ENCODE data around the gene PDE4C. TPM values are rescaled to one million over a fixed set of nuclear protein-coding genes. Genes with fewer than 3 reads are reported as not detected.

Gene PDE4C
- total and polyA plus RNA-seq, 9 of the 15 experiments (the other 6 are each of a cell fraction or from before 2014, with no cell fraction given): 0.04 to 0.91 (median 0.20) TPM; not detected in 1

GRCh38 chr19:18192673-18193387 is 33.4 kb downstream of the PDE4C start, which contains the start of gene MPV17L2 (continued):
- TF ChIP-seq PBX2 (CRISPR knock-in tag; IDR thresholded peaks at IDR 0.05; ENCODE audit: low read depth) (no peak), PBX2 (tag; conservative IDR thresholded peaks at IDR 0.05; ENCODE audit: low read depth) (no peak), ZNF780A (CRISPR knock-in tag; IDR thresholded peaks at IDR 0.05) (no peak), CHCHD3 (CRISPR knock-in tag; IDR thresholded peaks at IDR 0.05) (no peak), PRMT5 (CRISPR knock-in tag; IDR thresholded peaks at IDR 0.05) (no peak), E2F5 (CRISPR knock-in tag; IDR thresholded peaks at IDR 0.05) (no peak), ZNF699 (CRISPR knock-in tag; IDR thresholded peaks at IDR 0.05; ENCODE audit: insufficient replicate concordance) (no peak), HBP1 (CRISPR knock-in tag; IDR thresholded peaks at IDR 0.05) (no peak), MXI1 (IDR thresholded peaks at IDR 0.05; ENCODE audit: low read depth, low read length) (no peak), NCOR1 (IDR thresholded peaks at IDR 0.05) (no peak)
- TF ChIP-seq, protein P1, sequence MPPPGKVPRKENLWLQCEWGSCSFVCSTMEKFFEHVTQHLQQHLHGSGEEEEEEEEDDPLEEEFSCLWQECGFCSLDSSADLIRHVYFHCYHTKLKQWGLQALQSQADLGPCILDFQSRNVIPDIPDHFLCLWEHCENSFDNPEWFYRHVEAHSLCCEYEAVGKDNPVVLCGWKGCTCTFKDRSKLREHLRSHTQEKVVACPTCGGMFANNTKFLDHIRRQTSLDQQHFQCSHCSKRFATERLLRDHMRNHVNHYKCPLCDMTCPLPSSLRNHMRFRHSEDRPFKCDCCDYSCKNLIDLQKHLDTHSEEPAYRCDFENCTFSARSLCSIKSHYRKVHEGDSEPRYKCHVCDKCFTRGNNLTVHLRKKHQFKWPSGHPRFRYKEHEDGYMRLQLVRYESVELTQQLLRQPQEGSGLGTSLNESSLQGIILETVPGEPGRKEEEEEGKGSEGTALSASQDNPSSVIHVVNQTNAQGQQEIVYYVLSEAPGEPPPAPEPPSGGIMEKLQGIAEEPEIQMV (tag; conservative IDR thresholded peaks at IDR 0.05; ENCODE audit: low read depth): no peak
- TF ChIP-seq, protein P2, sequence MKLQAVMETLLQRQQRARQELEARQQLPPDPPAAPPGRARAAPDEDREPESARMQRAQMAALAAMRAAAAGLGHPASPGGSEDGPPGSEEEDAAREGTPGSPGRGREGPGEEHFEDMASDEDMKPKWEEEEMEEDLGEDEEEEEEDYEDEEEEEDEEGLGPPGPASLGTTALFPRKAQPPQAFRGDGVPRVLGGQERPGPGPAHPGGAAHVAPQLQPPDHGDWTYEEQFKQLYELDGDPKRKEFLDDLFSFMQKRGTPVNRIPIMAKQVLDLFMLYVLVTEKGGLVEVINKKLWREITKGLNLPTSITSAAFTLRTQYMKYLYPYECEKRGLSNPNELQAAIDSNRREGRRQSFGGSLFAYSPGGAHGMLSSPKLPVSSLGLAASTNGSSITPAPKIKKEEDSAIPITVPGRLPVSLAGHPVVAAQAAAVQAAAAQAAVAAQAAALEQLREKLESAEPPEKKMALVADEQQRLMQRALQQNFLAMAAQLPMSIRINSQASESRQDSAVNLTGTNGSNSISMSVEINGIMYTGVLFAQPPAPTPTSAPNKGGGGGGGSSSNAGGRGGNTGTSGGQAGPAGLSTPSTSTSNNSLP (IDR thresholded peaks at IDR 0.05; ENCODE audit: borderline replicate concordance, low read depth, low read length): peak; percentile 42; the same call in 1 of the 2 replicates
- TF ChIP-seq, protein P3, sequence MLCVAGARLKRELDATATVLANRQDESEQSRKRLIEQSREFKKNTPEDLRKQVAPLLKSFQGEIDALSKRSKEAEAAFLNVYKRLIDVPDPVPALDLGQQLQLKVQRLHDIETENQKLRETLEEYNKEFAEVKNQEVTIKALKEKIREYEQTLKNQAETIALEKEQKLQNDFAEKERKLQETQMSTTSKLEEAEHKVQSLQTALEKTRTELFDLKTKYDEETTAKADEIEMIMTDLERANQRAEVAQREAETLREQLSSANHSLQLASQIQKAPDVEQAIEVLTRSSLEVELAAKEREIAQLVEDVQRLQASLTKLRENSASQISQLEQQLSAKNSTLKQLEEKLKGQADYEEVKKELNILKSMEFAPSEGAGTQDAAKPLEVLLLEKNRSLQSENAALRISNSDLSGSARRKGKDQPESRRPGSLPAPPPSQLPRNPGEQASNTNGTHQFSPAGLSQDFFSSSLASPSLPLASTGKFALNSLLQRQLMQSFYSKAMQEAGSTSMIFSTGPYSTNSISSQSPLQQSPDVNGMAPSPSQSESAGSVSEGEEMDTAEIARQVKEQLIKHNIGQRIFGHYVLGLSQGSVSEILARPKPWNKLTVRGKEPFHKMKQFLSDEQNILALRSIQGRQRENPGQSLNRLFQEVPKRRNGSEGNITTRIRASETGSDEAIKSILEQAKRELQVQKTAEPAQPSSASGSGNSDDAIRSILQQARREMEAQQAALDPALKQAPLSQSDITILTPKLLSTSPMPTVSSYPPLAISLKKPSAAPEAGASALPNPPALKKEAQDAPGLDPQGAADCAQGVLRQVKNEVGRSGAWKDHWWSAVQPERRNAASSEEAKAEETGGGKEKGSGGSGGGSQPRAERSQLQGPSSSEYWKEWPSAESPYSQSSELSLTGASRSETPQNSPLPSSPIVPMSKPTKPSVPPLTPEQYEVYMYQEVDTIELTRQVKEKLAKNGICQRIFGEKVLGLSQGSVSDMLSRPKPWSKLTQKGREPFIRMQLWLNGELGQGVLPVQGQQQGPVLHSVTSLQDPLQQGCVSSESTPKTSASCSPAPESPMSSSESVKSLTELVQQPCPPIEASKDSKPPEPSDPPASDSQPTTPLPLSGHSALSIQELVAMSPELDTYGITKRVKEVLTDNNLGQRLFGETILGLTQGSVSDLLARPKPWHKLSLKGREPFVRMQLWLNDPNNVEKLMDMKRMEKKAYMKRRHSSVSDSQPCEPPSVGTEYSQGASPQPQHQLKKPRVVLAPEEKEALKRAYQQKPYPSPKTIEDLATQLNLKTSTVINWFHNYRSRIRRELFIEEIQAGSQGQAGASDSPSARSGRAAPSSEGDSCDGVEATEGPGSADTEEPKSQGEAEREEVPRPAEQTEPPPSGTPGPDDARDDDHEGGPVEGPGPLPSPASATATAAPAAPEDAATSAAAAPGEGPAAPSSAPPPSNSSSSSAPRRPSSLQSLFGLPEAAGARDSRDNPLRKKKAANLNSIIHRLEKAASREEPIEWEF (CRISPR knock-in tag; IDR thresholded peaks at IDR 0.05): peak; percentile 94
